Kidney glomerular epithelial cell (primary cell): ENCODE measurements around the gene CNOT6L.

Source experiments
- DNase-seq: peaks from one replicate; lab custom pipeline; 2025; lab: John Stamatoyannopoulos, UW

The CNOT6L gene

DNA sequence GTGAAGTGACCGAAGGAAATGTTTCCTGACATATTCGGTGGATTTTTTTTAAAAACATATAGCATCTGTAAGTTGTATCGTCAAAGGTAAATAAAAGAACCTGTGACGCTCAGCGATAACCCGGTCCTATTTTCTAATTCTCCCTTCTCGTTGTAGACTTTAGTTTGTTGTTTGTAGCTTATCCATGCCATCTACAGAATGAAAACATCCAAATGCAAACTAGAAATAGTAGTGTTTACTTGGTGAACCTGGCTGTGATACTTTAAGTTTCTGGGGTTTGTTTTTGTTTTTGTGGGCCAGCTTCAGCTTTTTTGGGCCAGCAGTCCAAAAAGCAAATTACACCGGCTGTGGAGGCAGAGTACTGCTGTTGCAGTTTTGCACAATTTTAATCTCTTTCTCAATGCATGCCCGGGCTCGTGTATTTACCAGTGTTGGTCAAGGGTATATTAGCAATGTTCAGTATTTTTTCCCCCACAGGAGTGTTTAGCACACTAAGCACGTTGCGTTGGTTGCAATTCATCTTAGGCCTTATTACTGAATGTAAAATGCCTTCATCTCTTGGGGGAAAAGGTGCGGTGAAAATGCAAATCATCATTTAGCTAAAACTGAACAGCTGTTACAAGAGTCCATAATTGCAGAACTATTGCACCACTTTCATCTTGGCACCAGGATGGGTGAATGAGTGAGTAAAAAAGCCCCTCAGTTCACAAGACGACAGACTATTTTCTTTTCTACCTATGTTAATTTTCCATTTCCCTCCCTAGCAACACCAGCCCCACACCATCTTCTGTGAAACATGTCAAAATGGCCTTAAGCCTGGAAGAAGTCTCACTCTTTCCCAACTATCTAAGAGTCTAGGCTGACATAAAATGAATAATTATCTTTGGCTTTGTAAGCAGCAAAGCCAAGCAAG is 1.7 kb upstream of the CNOT6L start:
- DNase-seq, result no peak

DNA sequence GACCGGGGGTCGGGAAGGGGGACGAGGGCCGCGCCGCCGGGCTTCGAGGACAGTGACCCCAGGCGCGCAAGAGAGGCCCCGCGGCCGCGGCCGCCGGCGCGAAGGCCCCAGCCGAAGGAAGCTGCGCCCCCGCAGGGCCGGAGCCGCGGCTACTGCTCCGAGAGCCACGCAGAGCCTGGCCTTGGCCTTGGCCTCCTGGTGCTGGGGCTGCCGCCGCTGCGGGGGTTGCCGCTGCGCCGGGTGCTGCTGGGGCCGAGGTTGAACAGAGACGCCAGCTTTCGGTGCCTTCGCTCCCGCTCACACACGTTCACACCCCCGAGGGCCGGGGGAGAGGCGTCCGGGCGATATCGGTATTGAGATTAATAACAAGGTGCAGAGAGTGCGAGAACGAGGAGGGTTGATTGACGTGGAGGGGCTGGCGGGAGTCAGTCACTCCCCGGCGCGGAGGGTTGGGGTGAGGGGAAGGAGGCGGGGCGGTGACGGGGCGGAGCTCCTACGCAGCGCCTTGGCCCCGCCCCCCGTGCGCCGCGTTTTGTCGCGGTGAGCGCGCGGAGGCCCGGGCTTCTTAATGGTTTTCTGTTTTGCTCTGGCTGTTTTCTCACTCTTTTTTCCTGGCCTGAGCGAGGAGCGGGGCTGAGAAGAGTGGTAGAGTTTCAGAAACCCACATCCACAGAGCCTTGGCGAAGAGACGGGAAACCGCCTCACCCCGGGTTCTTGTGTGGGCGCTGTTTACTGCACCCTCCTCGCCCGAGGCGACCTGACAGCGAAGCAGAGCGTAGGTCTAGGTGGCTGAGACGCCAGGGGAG is 878 bp upstream of the CNOT6L start:
- peak; percentile 66 for DNase-seq

DNA sequence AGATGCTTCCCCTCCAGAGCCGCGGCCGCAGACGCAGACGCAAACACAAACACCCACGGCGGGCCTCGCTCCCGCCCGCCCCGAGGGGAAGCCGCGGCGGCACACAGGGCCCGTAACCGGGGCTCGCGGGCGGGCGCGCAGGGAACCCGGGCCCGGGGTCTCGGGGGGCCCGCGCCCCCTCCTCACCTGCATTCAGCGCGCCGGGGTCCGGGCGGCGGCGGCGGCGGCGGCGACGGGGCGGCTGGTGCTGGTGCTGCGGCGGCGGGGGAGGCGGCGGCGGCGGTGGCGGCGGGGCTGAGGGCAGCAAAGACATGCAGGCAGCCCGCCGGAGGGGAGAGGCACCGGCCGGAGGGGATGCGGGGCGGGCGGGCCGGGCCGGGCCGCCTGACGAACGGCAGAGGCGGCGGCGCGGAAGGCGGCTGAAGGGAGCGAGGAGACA is 255 bp upstream of the CNOT6L start:
- DNase-seq, result no peak

DNA sequence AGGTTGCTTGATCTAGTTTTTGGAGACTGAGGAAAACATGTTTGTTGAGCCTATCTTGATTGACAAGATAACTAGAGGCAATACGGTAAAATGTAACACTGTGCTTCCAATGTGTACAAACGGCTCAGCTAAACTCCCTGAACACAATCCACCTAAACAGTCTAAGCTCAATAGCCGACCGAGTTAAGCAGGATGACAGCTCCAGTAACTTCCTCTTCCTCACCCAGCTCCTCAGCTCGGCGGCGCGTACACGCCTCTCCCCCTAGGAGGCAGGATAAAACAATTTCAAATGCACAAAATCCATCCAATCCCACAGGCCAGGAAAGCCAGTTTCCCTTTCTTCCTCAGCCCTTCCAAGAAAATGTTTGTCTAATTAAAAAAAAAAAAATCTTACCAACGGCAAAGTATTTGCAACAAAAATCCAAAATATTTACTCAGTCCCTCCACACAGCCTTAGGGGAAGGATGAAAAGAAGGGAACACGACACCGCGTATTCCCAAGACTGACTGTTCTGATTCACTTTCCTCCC is 1.0 kb downstream of the CNOT6L start:
- peak; percentile 77 for DNase-seq

DNA sequence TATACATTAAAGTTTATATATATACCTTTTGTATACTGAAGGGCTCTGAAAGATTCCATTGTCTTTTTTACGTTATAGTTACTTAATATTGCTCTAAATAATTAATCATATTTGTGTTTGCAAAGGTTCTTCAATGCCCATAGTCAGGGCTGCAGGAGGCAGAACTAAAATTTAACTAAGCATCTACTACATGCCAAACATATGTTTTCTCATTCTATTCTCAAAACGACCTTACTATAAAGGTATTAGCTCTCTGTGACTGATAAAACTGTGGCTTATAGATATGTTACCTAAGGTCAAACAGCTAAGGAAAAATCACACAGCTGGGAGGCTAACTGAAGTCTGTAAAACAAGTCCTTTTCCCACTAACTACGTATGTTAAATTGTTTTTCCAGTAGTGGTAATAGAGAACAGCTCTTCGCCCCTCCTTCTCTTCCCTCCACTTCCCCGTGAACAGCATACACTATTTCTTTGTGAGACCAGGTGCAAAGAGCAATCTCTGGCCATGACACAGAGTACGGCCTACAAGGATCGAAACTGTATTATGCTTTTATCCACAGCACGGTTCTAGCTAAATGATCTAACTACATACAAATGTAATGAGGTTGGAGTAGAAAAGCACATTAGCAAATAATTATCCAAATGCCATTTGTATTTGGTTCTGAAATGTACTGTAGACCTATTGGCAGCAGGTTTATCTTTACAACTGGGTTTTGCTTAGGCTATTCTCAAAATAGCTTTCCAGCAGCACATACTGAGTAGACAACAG is 1.7 kb downstream of the CNOT6L start:
- DNase-seq, result peak; percentile 77

DNA sequence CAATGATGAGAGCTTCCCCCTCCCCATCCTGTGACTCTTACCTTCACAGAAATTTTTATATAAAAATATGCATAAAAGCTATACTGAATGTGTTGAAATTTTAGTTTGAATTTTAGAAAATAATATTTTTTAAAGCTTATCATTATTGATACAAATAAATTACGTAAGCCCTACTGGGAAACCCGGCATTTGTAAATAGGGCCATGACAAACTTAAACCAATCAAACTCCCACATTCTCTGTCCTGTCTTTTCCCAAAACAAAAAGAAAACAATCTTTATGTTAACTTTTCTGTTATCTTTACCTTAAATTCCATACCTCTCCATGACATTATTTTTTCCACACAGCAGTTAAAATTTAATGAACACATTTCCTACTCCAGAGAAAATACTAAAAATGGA is 2.6 kb downstream of the CNOT6L start:
- DNase-seq, result no peak

DNA sequence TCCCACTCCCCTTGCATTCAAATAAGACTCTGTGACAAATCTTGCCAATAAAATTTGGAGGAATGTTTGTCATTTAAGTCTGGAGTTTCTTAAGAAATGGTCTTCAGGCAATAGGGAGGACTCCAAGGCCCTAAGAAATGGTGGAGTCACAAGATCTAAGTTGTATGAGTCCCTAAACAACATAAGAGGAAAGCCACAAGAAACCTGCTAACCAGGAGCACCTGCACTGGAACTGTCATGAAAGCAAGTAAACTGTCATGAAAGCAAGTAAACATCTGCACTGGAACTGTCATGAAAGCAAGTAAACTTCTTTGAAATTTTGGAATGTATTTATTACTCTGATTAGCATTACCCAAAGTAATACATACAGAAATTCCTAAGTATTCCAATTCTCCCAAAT is 3.5 kb downstream of the CNOT6L start:
- DNase-seq, result no peak

DNA sequence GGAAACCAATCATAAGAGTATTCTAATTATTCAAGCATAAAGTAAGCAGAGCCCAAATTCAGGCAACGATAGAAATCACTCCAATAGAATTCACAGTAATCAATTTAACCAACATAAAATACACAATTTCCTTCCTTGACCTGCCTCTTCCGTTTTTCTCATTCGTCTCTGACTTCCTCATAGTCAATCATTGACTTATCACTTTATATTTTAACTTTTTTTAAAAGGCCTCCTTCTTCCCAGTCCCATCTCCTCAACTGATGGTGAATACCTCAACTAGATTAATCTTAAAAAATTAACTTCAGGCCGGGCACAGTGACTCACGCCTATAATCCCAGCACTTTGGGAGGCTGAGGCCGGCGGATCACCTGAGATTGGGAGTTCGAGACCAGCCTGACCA is 13.3 kb downstream of the CNOT6L start:
- peak; percentile 5 for DNase-seq

DNA sequence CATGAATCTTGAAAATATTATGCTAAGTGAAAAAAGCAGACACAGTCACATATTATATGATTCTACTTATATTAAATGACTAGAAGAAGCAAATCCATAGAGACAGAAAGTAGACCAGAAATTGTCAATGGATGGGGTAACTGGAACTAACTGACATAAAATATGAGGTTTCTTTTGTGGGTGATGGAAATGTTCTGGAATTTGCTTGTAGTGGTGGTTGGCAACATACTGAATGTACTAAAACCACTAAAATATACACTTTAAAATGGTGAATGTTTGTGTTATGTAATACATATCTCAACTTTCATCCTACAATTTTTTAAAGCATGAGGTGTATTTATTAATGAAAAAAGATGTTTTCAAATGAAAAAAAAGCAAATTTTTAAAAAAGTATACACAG is 14.7 kb downstream of the CNOT6L start:
- DNase-seq, result no peak

DNA sequence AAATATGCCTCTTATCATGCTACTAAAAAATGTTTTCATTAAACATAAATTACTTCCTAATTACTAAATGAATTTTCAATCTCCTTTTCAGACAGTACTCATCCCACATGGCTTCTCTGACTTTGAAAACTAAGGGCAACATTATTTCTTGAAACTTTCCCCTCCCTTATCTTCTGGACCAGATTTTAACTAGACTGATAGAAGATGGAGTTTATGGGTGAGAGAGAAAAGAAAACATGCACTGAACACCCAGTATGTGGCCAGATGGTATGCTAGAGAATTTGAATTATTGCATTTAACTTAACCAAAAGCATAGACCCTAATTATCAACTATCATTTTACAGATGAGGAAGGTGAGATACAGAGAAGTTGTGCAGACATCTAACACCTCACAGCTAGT is 16.8 kb downstream of the CNOT6L start:
- no peak for DNase-seq

DNA sequence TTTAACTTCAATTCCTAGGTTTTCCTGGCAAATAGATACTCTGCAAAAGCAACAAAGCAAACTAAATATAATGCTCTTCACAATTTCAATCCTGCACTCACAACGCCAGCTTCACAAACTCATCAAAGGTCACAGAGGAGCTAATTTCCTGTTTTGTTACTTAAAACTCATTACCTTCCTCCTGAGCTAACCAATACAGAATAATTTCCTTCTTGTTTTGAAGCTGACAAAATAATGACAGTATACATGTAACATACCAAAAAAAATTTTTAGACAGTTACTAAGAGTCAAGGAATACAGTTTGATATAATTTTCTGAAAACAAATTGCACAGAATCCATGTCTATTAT is 17.9 kb downstream of the CNOT6L start:
- no peak for DNase-seq

DNA sequence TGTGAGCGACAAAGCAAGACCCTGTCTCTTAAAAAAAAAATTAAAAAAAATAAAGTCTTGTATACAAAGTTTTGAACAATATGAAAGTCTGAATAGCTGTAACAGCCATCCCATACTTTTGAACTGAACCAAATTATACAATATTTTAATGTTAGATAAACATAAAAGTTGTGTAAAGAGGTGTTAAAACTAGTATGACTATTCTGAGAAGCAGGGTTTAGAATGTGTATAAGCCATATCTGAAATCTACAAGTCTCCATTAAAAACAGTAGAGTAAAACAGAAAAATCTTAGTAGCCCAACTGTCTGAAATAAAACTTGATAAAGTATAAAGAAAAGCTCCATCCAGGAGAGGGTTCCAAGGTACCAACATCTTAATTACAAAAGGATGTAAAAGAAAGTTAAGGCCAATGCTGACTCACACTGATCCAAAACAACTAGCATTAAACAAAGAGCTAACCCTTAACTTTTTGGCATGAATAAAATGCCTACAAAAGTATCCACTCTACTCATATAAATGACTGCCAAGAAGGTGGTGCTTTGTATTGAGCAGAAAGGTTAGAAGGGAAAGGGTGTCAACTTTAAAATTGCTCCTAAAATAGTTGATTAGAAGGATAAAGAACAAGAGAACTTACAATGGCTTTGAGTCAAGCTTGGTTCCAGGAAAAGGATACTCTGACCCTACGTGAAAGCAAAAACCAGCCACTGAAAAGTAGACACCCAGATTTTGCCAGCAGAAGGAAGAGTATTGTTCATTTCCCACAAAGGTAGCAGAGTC is 18.5 kb downstream of the CNOT6L start:
- no peak for DNase-seq

DNA sequence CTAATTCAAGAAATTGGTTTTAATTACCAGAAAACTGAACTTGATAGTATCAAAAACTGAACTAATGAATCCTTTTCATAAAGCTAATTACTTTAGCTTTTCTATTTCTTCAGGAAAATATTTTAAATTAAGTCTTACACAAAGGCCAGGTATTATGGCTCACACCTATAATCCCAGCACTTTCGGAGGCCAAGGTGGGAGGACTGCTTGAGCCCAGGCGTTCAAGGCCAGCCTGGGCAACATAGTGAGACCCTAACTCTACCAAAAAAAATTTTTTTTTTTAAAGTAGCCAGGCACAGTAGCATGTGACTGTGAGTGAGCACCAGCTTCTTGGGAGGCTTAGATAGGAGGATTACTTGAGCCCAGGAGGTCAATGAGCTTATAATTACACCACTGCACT is 19.1 kb downstream of the CNOT6L start:
- DNase-seq, result no peak

DNA sequence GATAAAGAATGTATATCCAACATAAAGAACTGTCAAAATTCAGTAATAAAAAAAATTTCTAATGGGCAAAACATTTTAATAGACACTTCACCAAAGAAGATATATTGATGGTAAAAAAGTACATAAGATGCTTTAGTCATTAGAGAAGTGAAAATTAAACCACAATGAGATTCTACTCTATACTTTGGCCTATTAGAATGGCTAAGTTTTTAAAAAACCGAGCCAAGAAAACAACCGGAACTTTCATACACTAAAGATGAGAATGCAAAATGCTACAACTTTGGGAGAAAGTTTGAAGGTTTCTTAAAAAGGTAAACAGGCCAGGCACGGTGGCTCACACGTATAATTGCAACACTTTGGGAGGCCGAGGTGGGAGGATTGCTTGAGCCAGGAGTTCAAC is 20.8 kb downstream of the CNOT6L start:
- no peak for DNase-seq

DNA sequence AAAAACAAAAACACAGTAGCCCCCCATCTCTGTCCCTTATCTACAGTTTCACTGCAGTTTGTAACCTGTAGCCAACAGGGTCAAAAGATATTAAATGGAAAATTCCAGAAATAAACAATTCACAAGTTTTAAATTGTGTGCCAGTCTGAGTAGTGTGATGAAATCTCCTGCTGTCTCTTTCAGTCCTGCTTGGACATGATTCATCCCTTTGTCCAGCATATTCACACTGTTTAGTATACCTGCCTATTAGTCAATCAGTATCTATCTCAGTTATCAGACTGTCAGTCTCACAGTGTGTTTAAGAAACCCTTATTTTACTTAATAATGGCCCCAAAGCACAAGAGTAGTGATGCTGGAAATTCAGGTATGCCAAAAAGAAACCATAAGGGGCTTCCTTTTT is 21.9 kb downstream of the CNOT6L start:
- DNase-seq, result peak; percentile 59

DNA sequence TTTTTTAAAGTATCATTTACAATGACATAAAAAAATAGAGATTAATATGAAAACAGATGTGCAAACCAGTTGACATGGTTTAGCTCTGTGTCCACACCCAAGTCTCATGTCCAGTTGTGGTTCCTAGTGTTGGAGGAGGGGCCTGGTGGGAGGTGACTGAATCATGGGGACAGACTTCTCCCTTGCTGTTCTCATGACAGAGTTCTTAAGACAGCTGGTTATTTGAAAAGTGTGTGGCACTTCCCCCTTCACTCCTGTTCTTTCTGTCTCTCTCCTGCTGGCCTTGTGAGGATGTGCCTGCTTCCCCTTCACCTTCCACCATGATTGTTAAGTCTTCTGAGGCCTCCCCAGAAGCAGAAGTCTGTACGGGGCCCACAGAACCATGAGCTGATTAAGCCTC is 23.8 kb downstream of the CNOT6L start:
- DNase-seq, result no peak

DNA sequence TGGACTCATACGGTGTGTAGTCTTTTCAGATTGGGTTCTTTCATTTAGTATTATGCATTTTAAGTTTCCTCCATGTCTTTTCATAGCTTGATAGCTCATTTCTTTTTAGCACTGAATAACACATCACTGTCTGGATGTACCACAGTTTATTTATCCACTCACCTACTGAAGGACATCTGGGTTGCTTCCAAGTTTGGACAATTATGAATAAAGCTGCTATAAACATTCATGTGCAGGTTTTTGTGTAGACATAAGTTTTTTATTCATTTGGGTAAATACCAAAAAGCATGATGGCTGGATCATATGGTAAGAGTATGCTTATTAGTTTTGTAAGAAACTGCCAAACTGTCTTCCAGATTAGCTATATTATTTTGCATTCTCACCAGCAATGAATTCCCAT is 29.0 kb downstream of the CNOT6L start:
- DNase-seq, result no peak

DNA sequence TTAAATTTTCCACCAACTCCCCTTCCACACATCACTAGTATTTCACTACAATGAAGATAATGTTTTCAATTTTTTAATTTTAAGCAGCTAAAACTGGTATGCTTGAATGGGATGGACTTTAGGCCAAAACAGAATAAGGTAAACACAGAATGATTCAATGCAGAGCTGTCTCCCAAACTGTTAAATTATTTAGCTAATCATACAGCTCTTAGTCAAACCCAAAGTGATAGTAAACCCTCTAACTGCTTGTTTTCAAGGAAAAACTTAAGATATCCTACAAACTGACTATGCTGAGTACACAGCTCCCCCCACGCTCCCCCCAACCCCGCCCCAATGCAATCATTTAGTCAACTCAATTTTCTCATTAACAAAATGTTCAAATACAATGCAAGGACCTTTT is 30.2 kb downstream of the CNOT6L start:
- DNase-seq, result no peak

DNA sequence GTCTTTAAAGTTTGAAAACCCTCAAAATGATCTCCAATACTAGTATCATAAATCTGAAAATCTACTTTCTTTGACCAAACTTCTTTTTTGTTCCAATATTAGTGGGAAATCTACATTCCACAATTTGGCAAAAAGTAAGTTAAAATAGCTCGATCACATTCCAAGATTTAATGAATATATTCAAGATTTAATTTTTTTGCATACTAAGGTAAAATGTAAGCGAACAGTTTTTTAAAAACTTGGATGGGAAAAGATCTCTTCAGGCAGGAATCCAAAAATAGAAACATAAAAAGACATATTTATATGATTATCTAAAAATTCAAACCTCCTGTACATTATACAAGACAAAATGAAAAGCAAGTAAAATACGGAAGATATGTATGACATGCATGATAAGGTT is 31.2 kb downstream of the CNOT6L start:
- DNase-seq, result no peak

DNA sequence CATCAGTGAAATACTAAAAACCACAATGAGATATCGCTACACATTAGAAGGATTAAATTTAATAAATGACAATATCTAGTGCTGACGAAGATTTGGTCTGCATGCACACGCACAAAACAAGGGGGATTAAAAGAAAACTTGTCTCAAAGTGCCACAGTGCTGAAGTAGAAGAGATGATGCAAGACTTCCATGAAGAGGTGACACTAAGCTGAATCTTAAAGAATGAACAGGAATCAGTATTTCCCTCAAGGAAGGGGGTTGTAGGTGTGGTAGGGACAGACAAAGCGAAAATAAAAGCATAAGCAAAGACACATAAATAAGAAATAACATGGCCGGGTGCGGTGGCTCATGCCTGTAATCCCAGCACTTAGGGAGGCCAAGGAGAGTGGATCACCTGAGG is 33.5 kb downstream of the CNOT6L start:
- no peak for DNase-seq

DNA sequence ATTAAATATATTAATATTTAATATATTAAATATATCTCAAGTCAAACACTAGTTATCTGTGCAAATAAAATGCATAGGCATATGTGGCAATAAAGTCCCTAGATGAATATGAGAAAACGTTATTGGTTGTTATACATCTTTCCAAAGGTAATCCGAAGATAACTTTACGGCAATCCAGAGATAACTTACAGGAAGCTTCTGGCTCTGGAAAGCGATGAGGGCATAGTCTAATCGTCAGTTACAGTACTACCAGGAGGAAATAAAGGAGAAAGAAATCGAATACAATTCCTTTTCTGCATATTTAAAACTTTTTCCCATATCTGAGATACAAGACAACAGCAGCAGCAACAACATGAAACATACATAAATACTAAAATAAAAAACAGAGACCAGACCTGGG is 35.3 kb downstream of the CNOT6L start:
- no peak for DNase-seq
